H9 (cell line): ENCODE results near the gene SEMA3D. TPM values are rescaled to one million over a fixed set of nuclear protein-coding genes. Genes with fewer than 3 reads are reported as not detected.

Source experiments
- DNase-seq: peaks from one replicate; pipeline ENCODE4 v3.0.0-alpha.2; 2017
- H2AFZ ChIP-seq: one replicate; pipeline ENCODE4 v1.6.1; 2013; ENCODE audit warnings: mild to moderate bottlenecking, low read length, control low read depth, moderate library complexity
- H2AK5ac ChIP-seq: 2 replicates; pipeline ENCODE4 v1.6.1; 2013; ENCODE audit warnings: low read length, control low read depth, mixed read lengths; ENCODE audit not compliant: insufficient read length
- H2BK120ac ChIP-seq: one replicate; pipeline ENCODE4 v1.6.1; 2013; ENCODE audit warnings: low read depth, mild to moderate bottlenecking, low read length, control low read depth, inconsistent platforms; ENCODE audit not compliant: poor library complexity, severe bottlenecking
- H2BK12ac ChIP-seq: 2 replicates; pipeline ENCODE4 v1.6.1; 2013; ENCODE audit warnings: low read length, control low read depth, mixed read lengths, low read depth; ENCODE audit not compliant: insufficient read length
- H2BK15ac ChIP-seq: 2 replicates; pipeline ENCODE4 v1.6.1; 2013; ENCODE audit warnings: low read depth, low read length, control low read depth
- H2BK20ac ChIP-seq: one replicate; pipeline ENCODE4 v1.6.1; 2013; ENCODE audit warnings: low read depth, mild to moderate bottlenecking, low read length, control low read depth, inconsistent platforms; ENCODE audit not compliant: poor library complexity, severe bottlenecking
- H2BK5ac ChIP-seq: 2 replicates; pipeline ENCODE4 v1.6.1; 2013; ENCODE audit warnings: low read length, control low read depth, mixed read lengths; ENCODE audit not compliant: insufficient read length
- H3K14ac ChIP-seq: 2 replicates; pipeline ENCODE4 v1.6.1; 2013; ENCODE audit warnings: low read length, control low read depth; ENCODE audit not compliant: insufficient read depth
- H3K18ac ChIP-seq: 2 replicates; pipeline ENCODE4 v1.6.1; 2013; ENCODE audit warnings: low read depth, mild to moderate bottlenecking, mixed read lengths, low read length, control low read depth; ENCODE audit not compliant: insufficient read length
- H3K23ac ChIP-seq: 2 replicates; pipeline ENCODE4 v1.6.1; 2013; ENCODE audit warnings: low read length, control low read depth, mixed read lengths, low read depth; ENCODE audit not compliant: insufficient read length
- H3K23me2 ChIP-seq: 2 replicates; pipeline ENCODE4 v1.6.1; 2013; ENCODE audit warnings: low read depth, mild to moderate bottlenecking, mixed read lengths, low read length, control low read depth; ENCODE audit not compliant: insufficient read length, poor library complexity, severe bottlenecking
- H3K27ac ChIP-seq: 2 replicates; pipeline ENCODE4 v1.5.1; 2013; ENCODE audit warnings: low read length, control low read depth, mixed read lengths, low read depth; ENCODE audit not compliant: insufficient read length
- H3K27me3 ChIP-seq: 2 replicates; pipeline ENCODE4 v1.6.1; 2013; ENCODE audit warnings: low read length, control low read depth, inconsistent platforms; ENCODE audit not compliant: insufficient read depth
- H3K4ac ChIP-seq: 2 replicates; pipeline ENCODE4 v1.6.1; 2013; ENCODE audit warnings: low read depth, mild to moderate bottlenecking, control low read depth, inconsistent platforms, low read length, moderate library complexity
- H3K4me1 ChIP-seq: 2 replicates; pipeline ENCODE4 v1.6.1; 2013; ENCODE audit warnings: low read length, control low read depth, inconsistent platforms; ENCODE audit not compliant: insufficient read depth
- H3K4me2 ChIP-seq: 2 replicates; pipeline ENCODE4 v1.6.1; 2013; ENCODE audit warnings: low read length, control low read depth, mixed read lengths; ENCODE audit not compliant: insufficient read length, insufficient read depth
- H3K56ac ChIP-seq: 2 replicates; pipeline ENCODE4 v1.6.1; 2013; ENCODE audit warnings: low read depth, mild to moderate bottlenecking, mixed read lengths, low read length, control low read depth; ENCODE audit not compliant: insufficient read length
- H3K79me1 ChIP-seq: 2 replicates; pipeline ENCODE4 v1.6.1; 2013; ENCODE audit warnings: low read depth, mild to moderate bottlenecking, moderate library complexity, low read length, control low read depth, inconsistent platforms; ENCODE audit not compliant: insufficient read depth, poor library complexity, severe bottlenecking
- H3K79me2 ChIP-seq: 2 replicates; pipeline ENCODE4 v1.6.1; 2013; ENCODE audit warnings: low read length, control low read depth, inconsistent platforms; ENCODE audit not compliant: insufficient read depth
- H3K9ac ChIP-seq: 2 replicates; pipeline ENCODE4 v1.6.1; 2013; ENCODE audit warnings: low read length, control low read depth, mixed read lengths; ENCODE audit not compliant: insufficient read length; ENCODE audit errors: extremely low read depth
- H3K9me3 ChIP-seq: one replicate; pipeline ENCODE4 v1.6.1; 2013; ENCODE audit warnings: low read depth, low read length, inconsistent platforms; ENCODE audit not compliant: control insufficient read depth
- H3T11ph ChIP-seq: one replicate; pipeline ENCODE4 v1.6.1; 2013; ENCODE audit warnings: mild to moderate bottlenecking, low read length, control low read depth, inconsistent platforms
- H4K20me1 ChIP-seq: one replicate; pipeline ENCODE4 v1.6.1; 2013; ENCODE audit not compliant: control insufficient read depth, insufficient read length, insufficient read depth
- H4K5ac ChIP-seq: 2 replicates; pipeline ENCODE4 v1.6.1; 2013; ENCODE audit warnings: low read depth, mild to moderate bottlenecking, mixed read lengths, low read length, control low read depth; ENCODE audit not compliant: insufficient read length
- H4K8ac ChIP-seq: replicated peaks from 2 replicates; pipeline ENCODE4 v1.6.1; 2013; ENCODE audit warnings: low read length, control low read depth, mixed read lengths, low read depth; ENCODE audit not compliant: insufficient read length
- H4K91ac ChIP-seq: 2 replicates; pipeline ENCODE4 v1.6.1; 2013; ENCODE audit warnings: low read depth, mild to moderate bottlenecking, moderate library complexity, mixed read lengths, low read length, control low read depth; ENCODE audit not compliant: insufficient read length
- H3K27ac Mint-ChIP-seq, 3 experiments: 2 replicates in 2 of 3; 3 replicates in 1 of 3; pipeline ENCODE4 v1.8.0; 2020 to 2021; ENCODE audit warnings: mixed read lengths in 3 of 3, mild to moderate bottlenecking in 1 of 3, moderate library complexity in 1 of 3
- H3K27me3 Mint-ChIP-seq: 2 replicates; pipeline ENCODE4 v1.8.0; 2021; ENCODE audit warnings: low read depth, mild to moderate bottlenecking, moderate library complexity, mixed read lengths
- H3K36me3 Mint-ChIP-seq, 3 experiments: 2 replicates in 2 of 3; 3 replicates in 1 of 3; pipeline ENCODE4 v1.8.0; 2020 to 2021; ENCODE audit warnings: low read depth in 3 of 3, mixed read lengths in 3 of 3; ENCODE audit not compliant: insufficient read depth in 1 of 3
- H3K4me1 Mint-ChIP-seq, 2 experiments: 2 replicates each; pipeline ENCODE4 v1.8.0; 2020; ENCODE audit warnings: mixed read lengths in 2 of 2
- H3K4me3 Mint-ChIP-seq, 2 experiments: 2 replicates in 1 of 2; 3 replicates in 1 of 2; pipeline ENCODE4 v1.8.0; 2020 to 2021; ENCODE audit warnings: mild to moderate bottlenecking in 2 of 2, mixed read lengths in 2 of 2, moderate library complexity in 1 of 2
- H3K9me3 Mint-ChIP-seq, 2 experiments: 2 replicates in 1 of 2; 3 replicates in 1 of 2; pipeline ENCODE4 v1.8.0; 2020; ENCODE audit warnings: mild to moderate bottlenecking in 2 of 2, mixed read lengths in 2 of 2, moderate library complexity in 1 of 2
- WGBS: extraction: QIAGEN DNeasy Blood & Tissue Kit; methylation state at CpG from one replicate; pipeline ENCODE4 v1.1.7; 2013; ENCODE audit warnings: missing lambda C conversion rate, low lambda C conversion rate, mixed read lengths; ENCODE audit not compliant: insufficient read length; ENCODE audit errors: extremely low coverage; 5-methylcytosine and 5-hydroxymethylcytosine counted together
- total RNA-seq: library from RNA; stranded (reverse); gene quantifications from 2 replicates; pipeline ENCODE4 v1.2.1, GENCODE V29; 2021
- TF ChIP-seq, protein P1 (sequence below): fragments of 200-600 bp; sonication (generic); conservative IDR thresholded peaks from 3 replicates; pipeline ENCODE4 v1.8.0; 2021; ENCODE audit warnings: antibody characterized with exemption, mild to moderate bottlenecking

Gene SEMA3D
- total RNA-seq, 1 experiment from 2014 or later = 5.4 TPM

- no peaks in the 10 kb centered on the region for H3K9me3 Mint-ChIP-seq
- Histone ChIP-seq H3K23ac (no peak overlapping the region), H3T11ph (no peak overlapping the region), H2BK15ac (no peak overlapping the region), H2AK5ac (no peak overlapping the region), H3K79me2 (no peaks in the 10 kb centered on the region), H3K18ac (no peak overlapping the region), H4K8ac (no peak overlapping the region), H3K4me2 (no peak overlapping the region), H4K20me1 (no peaks in the 10 kb centered on the region), H2BK20ac (no peak overlapping the region), H2BK120ac (no peak overlapping the region), H3K14ac (no peak overlapping the region), H3K9ac (no peak overlapping the region), H3K27me3 (no peaks in the 10 kb centered on the region), H4K91ac (no peak overlapping the region), H2BK12ac (no peak overlapping the region), H3K27ac (no peak overlapping the region), H3K4ac (no peak overlapping the region), H3K79me1 (no peaks in the 10 kb centered on the region), H3K9me3 (no peaks in the 10 kb centered on the region), H4K5ac (no peak overlapping the region), H3K4me1 (no peaks in the 10 kb centered on the region), H2AFZ (no peak overlapping the region), H3K23me2 (no peaks in the 10 kb centered on the region), H2BK5ac (no peak overlapping the region), H3K56ac (no peak overlapping the region)
- TF ChIP-seq, protein P1, sequence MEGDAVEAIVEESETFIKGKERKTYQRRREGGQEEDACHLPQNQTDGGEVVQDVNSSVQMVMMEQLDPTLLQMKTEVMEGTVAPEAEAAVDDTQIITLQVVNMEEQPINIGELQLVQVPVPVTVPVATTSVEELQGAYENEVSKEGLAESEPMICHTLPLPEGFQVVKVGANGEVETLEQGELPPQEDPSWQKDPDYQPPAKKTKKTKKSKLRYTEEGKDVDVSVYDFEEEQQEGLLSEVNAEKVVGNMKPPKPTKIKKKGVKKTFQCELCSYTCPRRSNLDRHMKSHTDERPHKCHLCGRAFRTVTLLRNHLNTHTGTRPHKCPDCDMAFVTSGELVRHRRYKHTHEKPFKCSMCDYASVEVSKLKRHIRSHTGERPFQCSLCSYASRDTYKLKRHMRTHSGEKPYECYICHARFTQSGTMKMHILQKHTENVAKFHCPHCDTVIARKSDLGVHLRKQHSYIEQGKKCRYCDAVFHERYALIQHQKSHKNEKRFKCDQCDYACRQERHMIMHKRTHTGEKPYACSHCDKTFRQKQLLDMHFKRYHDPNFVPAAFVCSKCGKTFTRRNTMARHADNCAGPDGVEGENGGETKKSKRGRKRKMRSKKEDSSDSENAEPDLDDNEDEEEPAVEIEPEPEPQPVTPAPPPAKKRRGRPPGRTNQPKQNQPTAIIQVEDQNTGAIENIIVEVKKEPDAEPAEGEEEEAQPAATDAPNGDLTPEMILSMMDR = no peak
- H3K4me3 Mint-ChIP-seq = no peak overlapping the region
- no peaks in the 10 kb centered on the region for H3K27me3 Mint-ChIP-seq
- no CpG with 5 or more reads among the region's 2 CpGs for WGBS
- peaks cover 2 to 3% of the 10 kb centered on the region in 2 experiments; a peak in 3 of 4 replicates for H3K4me1 Mint-ChIP-seq
- H3K27ac Mint-ChIP-seq = peak overlapping the region in 1 of 3 experiments; percentile 29; a peak in 2 of 7 replicates
- no peaks in the 10 kb centered on the region for H3K36me3 Mint-ChIP-seq
- DNase-seq = no peak
These were observed 50.9 kb downstream of the SEMA3D start for GRCh38 chr7:85135977-85136376.
